HepG2 (cell line): ENCODE measurements around the gene IRF6. TPM values are rescaled to one million over a fixed set of nuclear protein-coding genes. Genes with fewer than 3 reads are reported as not detected.

Experiments used
- AGO2 ChIP-seq: fragments of 200-400 bp; formaldehyde crosslinking; optimal IDR thresholded peaks from 2 replicates; pipeline ENCODE3; 2017; ENCODE audit warnings: mild to moderate bottlenecking, low read depth, low read length, moderate library complexity
- BRF2 ChIP-seq: sonication (generic); formaldehyde crosslinking; IDR thresholded peaks from 2 replicates; pipeline ENCODE4 v1.8.1; 2022; ENCODE audit warnings: mild to moderate bottlenecking, missing genetic modification reagents
- CREBL2 ChIP-seq: sonication (generic); formaldehyde crosslinking; IDR thresholded peaks from 2 replicates; pipeline ENCODE4 v1.8.1; 2023; ENCODE audit warnings: missing genetic modification reagents, mild to moderate bottlenecking, borderline replicate concordance
- ERF ChIP-seq: IDR thresholded peaks from 2 replicates; pipeline ENCODE4 v1.6.1; 2018; ENCODE audit warnings: missing biosample characterization, missing genetic modification reagents
- HNRNPUL1 ChIP-seq: fragments of 200-400 bp; formaldehyde crosslinking; IDR thresholded peaks from 2 replicates; pipeline ENCODE4 v1.6.1; 2017; ENCODE audit warnings: low read depth, mild to moderate bottlenecking, low read length, moderate library complexity
- KIAA2018 ChIP-seq: sonication (generic); formaldehyde crosslinking; IDR thresholded peaks from 2 replicates; pipeline ENCODE4 v1.5.0; 2020; ENCODE audit warnings: mild to moderate bottlenecking, missing genetic modification reagents, borderline replicate concordance
- MAFK ChIP-seq, 2 experiments: IDR thresholded peaks in 1 of 2; conservative IDR thresholded peaks in 1 of 2; 2 replicates each; pipeline ENCODE4 v1.6.1; 2011; ENCODE audit warnings: improper control_type of control experiment in 2 of 2, low read length in 2 of 2
- MXD1 ChIP-seq: sonication (generic); formaldehyde crosslinking; IDR thresholded peaks from 2 replicates; pipeline ENCODE4 v1.4.0; 2020; ENCODE audit warnings: mild to moderate bottlenecking, missing genetic modification reagents
- POLR2AphosphoS5 ChIP-seq: IDR thresholded peaks from 2 replicates; pipeline ENCODE4 v1.6.1; 2012; ENCODE audit warnings: low read depth, low read length
- TAF15 ChIP-seq: fragments of 200-400 bp; formaldehyde crosslinking; IDR thresholded peaks from one replicate; pipeline ENCODE4 v1.6.1; 2018; ENCODE audit warnings: mild to moderate bottlenecking, low read depth, low read length; ENCODE audit not compliant: poor library complexity, severe bottlenecking
- ZBTB14 ChIP-seq: sonication (generic); formaldehyde crosslinking; IDR thresholded peaks from 2 replicates; pipeline ENCODE4 v1.4.0; 2020; ENCODE audit warnings: missing genetic modification reagents
- ZBTB2 ChIP-seq: sonication (generic); formaldehyde crosslinking; IDR thresholded peaks from 2 replicates; pipeline ENCODE4 v1.8.0; 2022; ENCODE audit warnings: low read depth, missing genetic modification reagents
- ZNF432 ChIP-seq: sonication (generic); formaldehyde crosslinking; IDR thresholded peaks from 2 replicates; pipeline ENCODE4 v1.5.0; 2020; ENCODE audit warnings: missing genetic modification reagents, mild to moderate bottlenecking, borderline replicate concordance
- ZSCAN21 ChIP-seq: sonication (generic); formaldehyde crosslinking; IDR thresholded peaks from 2 replicates; pipeline ENCODE4 v1.8.0; 2022; ENCODE audit warnings: mild to moderate bottlenecking, missing genetic modification reagents, moderate library complexity, borderline replicate concordance
- polyA plus RNA-seq, 8 experiments: library from polyadenylated mRNA; depleted of rRNA in 3 of 8; stranded (reverse) in 7 of 8; unstranded in 1 of 8; fragments of >200 nt; fragmentation: Illumina TruSeq in 4 of 8; extraction: Trizol in 4 of 8; gene quantifications; 2 replicates each; pipeline versions ENCODE4 v1.2.1 to v1.2.3, GENCODE V29; 2011 to 2016; ENCODE audit warnings: low read depth in 4 of 8, missing spikeins in 1 of 8, mixed read lengths in 1 of 8; ENCODE audit not compliant: insufficient read depth in 1 of 8
- total RNA-seq, 5 experiments: library from RNA; depleted of rRNA; stranded (reverse); fragments of >200 nt; fragmentation: Illumina TruSeq; extraction: Trizol; gene quantifications; 2 replicates each; pipeline ENCODE4 v1.2.3, GENCODE V29; 2016; ENCODE audit warnings: low read depth in 1 of 5

Gene IRF6
- total and polyA plus RNA-seq, 2 of the 13 experiments (the other 11 are each of a cell fraction or from before 2014, with no cell fraction given) = 0.02 TPM; not detected in 1

GRCh38 chr1:209747580-209748262 is 58.2 kb downstream of the IRF6 start (continued):
- no peak for TF ChIP-seq TAF15
- peak; percentile 27; the same call in 1 of the 2 replicates for TF ChIP-seq ZSCAN21 (CRISPR knock-in tag)
- no peak for TF ChIP-seq AGO2
- no peak for TF ChIP-seq MAFK (conservative IDR thresholded peaks at IDR 0.05 in 1 of 2, IDR thresholded peaks at IDR 0.05 in 1 of 2; ENCODE audit: low read length in 2 of 2)
- TF ChIP-seq CREBL2 = no peak; the same call in 1 of the 2 replicates
- TF ChIP-seq ERF (CRISPR knock-in tag) = peak; percentile 73; the same call in 1 of the 2 replicates
- no peak for TF ChIP-seq MXD1
- TF ChIP-seq ZBTB2 = no peak
- no peak for TF ChIP-seq KIAA2018 (CRISPR knock-in tag)
- TF ChIP-seq ZNF432 (CRISPR knock-in tag) = no peak
- TF ChIP-seq ZBTB14 (CRISPR knock-in tag) = no peak
- no peak for TF ChIP-seq HNRNPUL1
- TF ChIP-seq BRF2 (CRISPR knock-in tag) = no peak
- no peak for TF ChIP-seq POLR2AphosphoS5
